ENCODE measurements around the gene HERC5. TPM values are rescaled to one million over a fixed set of nuclear protein-coding genes. Genes with fewer than 3 reads are reported as not detected.
A peak's percentile ranks its signal among the peaks of the same experiment; 100 is the strongest.

HERC5 gene
- total RNA-seq, 1 donor from 2014 or later: 6.6 TPM

DNA sequence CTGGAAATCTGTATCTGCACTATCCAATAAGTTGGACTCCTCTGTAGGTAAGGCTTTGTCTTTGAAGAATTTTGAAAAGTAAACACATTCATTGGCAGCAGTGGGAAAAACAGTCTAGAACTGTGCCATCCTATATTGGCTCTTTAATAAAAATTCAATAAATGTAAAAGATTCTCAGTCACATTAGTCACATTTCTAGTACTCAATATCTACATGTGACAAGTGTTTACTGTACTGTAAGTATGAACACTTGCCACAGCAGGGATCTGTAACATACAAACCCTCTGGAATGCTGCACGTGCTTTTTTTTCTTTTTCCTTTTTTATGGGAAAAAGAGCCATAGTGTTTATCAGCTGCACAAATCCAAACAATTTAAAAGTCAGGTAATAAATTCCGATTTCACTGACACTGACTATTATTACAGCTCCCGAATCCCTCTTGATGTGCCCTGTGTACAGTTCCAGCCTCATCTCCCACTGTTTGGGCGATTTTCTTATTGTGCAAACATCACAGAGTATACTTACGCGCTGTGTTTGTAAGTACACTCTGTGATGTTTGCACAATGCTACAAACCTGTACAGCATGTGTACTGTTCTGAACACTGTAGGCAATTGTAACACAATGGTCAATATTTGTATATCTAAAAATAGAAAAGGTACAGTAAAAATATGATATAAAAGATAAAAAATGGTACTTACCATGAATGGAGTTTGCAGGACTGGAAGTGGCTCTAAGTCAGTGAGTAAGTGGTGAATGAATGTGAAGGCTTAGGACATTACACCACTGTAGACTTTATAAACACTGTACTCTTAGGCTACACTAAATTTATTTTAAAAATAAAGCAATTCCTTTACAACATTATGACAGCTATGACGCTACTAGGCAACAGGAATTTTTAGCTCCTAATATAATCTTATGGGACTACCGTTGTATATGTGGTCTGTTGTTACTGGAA lies 57.9 kb downstream of the HERC5 start:
- DNase-seq (ENCODE audit: low read depth): no peak
- H3K4me3 ChIP-seq (ENCODE audit: low read depth, low read length): no peak overlapping the region
- TF ChIP-seq, protein P1, sequence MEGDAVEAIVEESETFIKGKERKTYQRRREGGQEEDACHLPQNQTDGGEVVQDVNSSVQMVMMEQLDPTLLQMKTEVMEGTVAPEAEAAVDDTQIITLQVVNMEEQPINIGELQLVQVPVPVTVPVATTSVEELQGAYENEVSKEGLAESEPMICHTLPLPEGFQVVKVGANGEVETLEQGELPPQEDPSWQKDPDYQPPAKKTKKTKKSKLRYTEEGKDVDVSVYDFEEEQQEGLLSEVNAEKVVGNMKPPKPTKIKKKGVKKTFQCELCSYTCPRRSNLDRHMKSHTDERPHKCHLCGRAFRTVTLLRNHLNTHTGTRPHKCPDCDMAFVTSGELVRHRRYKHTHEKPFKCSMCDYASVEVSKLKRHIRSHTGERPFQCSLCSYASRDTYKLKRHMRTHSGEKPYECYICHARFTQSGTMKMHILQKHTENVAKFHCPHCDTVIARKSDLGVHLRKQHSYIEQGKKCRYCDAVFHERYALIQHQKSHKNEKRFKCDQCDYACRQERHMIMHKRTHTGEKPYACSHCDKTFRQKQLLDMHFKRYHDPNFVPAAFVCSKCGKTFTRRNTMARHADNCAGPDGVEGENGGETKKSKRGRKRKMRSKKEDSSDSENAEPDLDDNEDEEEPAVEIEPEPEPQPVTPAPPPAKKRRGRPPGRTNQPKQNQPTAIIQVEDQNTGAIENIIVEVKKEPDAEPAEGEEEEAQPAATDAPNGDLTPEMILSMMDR (IDR thresholded peaks at IDR 0.05; ENCODE audit: insufficient read depth, low read length, poor library complexity, severe bottlenecking): no peak
- no peaks in the 10 kb centered on the region for H3K36me3 ChIP-seq (ENCODE audit: control insufficient read depth, insufficient read depth, low read length)
- no peaks in the 10 kb centered on the region for H3K27me3 ChIP-seq (ENCODE audit: control insufficient read depth, insufficient read depth, low read length)

GRCh38 chr4:88516746-88517145 lies 59.8 kb downstream of the HERC5 start:
- Histone ChIP-seq H3K27me3 (ENCODE audit: control insufficient read depth, insufficient read depth, low read length) (no peaks in the 10 kb centered on the region), H3K4me3 (ENCODE audit: low read depth, low read length) (no peak overlapping the region), H3K36me3 (ENCODE audit: control insufficient read depth, insufficient read depth, low read length) (no peaks in the 10 kb centered on the region)
- no peak for DNase-seq (ENCODE audit: low read depth)
- TF ChIP-seq, protein P1 (IDR thresholded peaks at IDR 0.05; ENCODE audit: insufficient read depth, low read length, poor library complexity, severe bottlenecking): no peak

DNA sequence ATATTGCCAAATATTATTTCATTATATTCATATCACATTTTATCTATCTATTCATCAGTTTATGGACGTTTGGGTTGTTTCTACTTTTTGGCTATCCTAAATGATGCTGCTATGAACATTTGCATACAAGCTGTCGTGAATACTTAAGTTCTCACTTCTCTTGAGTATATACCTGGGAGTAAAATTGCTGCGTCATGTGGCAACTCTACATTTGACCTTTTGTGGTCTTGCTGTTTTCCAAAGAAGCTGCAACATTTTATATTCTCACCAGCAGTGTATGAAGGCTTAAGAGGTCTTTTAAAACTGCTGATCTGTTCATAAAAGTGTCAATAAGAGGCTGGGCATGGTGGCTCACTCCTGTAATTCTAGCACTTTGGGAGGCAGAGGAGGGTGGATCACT lies 60.9 kb downstream of the HERC5 start:
- TF ChIP-seq, protein P1 (IDR thresholded peaks at IDR 0.05; ENCODE audit: insufficient read depth, low read length, poor library complexity, severe bottlenecking): no peak
- no peaks in the 10 kb centered on the region for H3K36me3 ChIP-seq (ENCODE audit: control insufficient read depth, insufficient read depth, low read length)
- H3K4me3 ChIP-seq (ENCODE audit: low read depth, low read length): no peak overlapping the region

DNA sequence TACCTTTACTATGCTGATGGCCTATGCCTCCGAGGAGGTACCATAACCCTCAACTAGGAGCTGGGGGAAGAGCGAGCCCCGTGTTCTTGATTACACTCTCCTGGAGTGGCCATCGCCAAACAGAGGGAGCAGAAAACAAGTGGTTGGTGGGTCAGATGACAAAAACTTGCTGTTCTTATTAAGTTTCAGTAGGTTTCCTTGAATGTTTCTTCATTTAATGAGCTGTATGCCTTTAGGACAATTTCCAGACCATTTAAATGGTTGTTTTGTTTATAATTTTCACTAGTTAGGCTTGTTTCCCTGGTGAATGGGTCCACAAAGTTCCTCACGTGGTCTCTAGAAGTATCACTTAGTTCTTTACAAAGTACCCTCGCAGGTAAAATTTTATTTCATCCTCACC lies 62.0 kb downstream of the HERC5 start:
- no peak overlapping the region for H3K4me3 ChIP-seq (ENCODE audit: low read depth, low read length)
- no peak for DNase-seq (ENCODE audit: low read depth)
- TF ChIP-seq, protein P1 (IDR thresholded peaks at IDR 0.05; ENCODE audit: insufficient read depth, low read length, poor library complexity, severe bottlenecking): no peak
- no peaks in the 10 kb centered on the region for H3K36me3 ChIP-seq (ENCODE audit: control insufficient read depth, insufficient read depth, low read length)
- no peaks in the 10 kb centered on the region for H3K27me3 ChIP-seq (ENCODE audit: control insufficient read depth, insufficient read depth, low read length)

More for the DNA sequence above, 60.9 kb downstream of the HERC5 start:
- no peak for DNase-seq (ENCODE audit: low read depth)
- no peaks in the 10 kb centered on the region for H3K27me3 ChIP-seq (ENCODE audit: control insufficient read depth, insufficient read depth, low read length)

- Histone ChIP-seq H3K36me3 (ENCODE audit: control insufficient read depth, insufficient read depth, low read length) (no peaks in the 10 kb centered on the region), H3K4me3 (ENCODE audit: low read depth, low read length) (peak overlapping the region; percentile 97), H3K27me3 (ENCODE audit: control insufficient read depth, insufficient read depth, low read length) (no peaks in the 10 kb centered on the region)
- TF ChIP-seq, protein P1 (IDR thresholded peaks at IDR 0.05; ENCODE audit: insufficient read depth, low read length, poor library complexity, severe bottlenecking): no peak
- no peak for DNase-seq (ENCODE audit: low read depth)
Measured at GRCh38 chr4:88522702-88523324, 65.9 kb downstream of the HERC5 start.

Measured in kidney epithelial cell (primary cell).